GM18511 (cell line): ENCODE data around the gene NOX5.

Experiments
- ATAC-seq: cut with Tn5 transposase; IDR thresholded peaks from one replicate; pipeline ENCODE4 v1.9.1; 2021; ENCODE audit warnings: mild to moderate bottlenecking, moderate library complexity; ENCODE audit not compliant: unreplicated experiment

NOX5 gene

GRCh38 chr15:69076756-69077155, 62.3 kb downstream of the NOX5 start:
- no peak for ATAC-seq

GRCh38 chr15:69078638-69079037, 64.1 kb downstream of the NOX5 start:
- no peak for ATAC-seq

- ATAC-seq: no peak
Observed at GRCh38 chr15:69080295-69081248, 66.1 kb downstream of the NOX5 start.

- ATAC-seq: no peak
Observed at GRCh38 chr15:69081310-69082004, 67.0 kb downstream of the NOX5 start.

GRCh38 chr15:69082021-69082502, 67.6 kb downstream of the NOX5 start:
- ATAC-seq: no peak

GRCh38 chr15:69082554-69082953, 68.1 kb downstream of the NOX5 start:
- no peak for ATAC-seq

- no peak for ATAC-seq
Observed at GRCh38 chr15:69084404-69085030, 70.0 kb downstream of the NOX5 start.

- no peak for ATAC-seq
Observed at GRCh38 chr15:69085325-69086081, 71.0 kb downstream of the NOX5 start.

- ATAC-seq: no peak
Observed at GRCh38 chr15:69086427-69087204, 72.1 kb downstream of the NOX5 start.

GRCh38 chr15:69087366-69087976, 73.0 kb downstream of the NOX5 start:
- ATAC-seq: no peak

GRCh38 chr15:69088300-69088965, 73.9 kb downstream of the NOX5 start:
- no peak for ATAC-seq

GRCh38 chr15:69089258-69089657, 74.8 kb downstream of the NOX5 start:
- ATAC-seq: no peak

- no peak for ATAC-seq
Observed at GRCh38 chr15:69090197-69090948, 75.9 kb downstream of the NOX5 start.

- no peak for ATAC-seq
Observed at GRCh38 chr15:69091654-69092053, 77.2 kb downstream of the NOX5 start.

GRCh38 chr15:69092159-69092558, 77.7 kb downstream of the NOX5 start:
- no peak for ATAC-seq

- ATAC-seq: no peak
Observed at GRCh38 chr15:69093127-69093526, 78.6 kb downstream of the NOX5 start.

GRCh38 chr15:69093614-69094013, 79.1 kb downstream of the NOX5 start:
- ATAC-seq: no peak
